HCT116 (cell line): ENCODE data around the gene PGC. TPM values are rescaled to one million over a fixed set of nuclear protein-coding genes. Genes with fewer than 3 reads are reported as not detected.
"Not testable (repeated sequence)": the region's sequence is repeated elsewhere in the genome, so short reads cannot be mapped to it uniquely, and the experiment has no call there.

Source experiments
- ATAC-seq: fragments of 200-7000 bp; cut with Tn5 transposase; 2 replicates; pipeline ENCODE4 v1.9.1; 2020; ENCODE audit warnings: mild to moderate bottlenecking, moderate library complexity
- BruUV-seq: library from RNA; stranded (reverse); fragments of 400-500 nt; replicated peaks from 2 replicates; lab custom pipeline; 2021; lab: Mats Ljungman, UMichigan
- CTCF ChIA-PET: fragments of 300-600 bp; sonication (Branson Sonifier 250); formaldehyde crosslinking; loops from one replicate; lab custom pipeline; 2021; ENCODE audit warnings: antibody characterized with exemption; lab: Charles Lee
- POLR2A ChIA-PET: fragments of 300-600, 350-600 bp; sonication (Branson Sonifier 250); formaldehyde crosslinking; loops from one replicate; lab custom pipeline; 2021; ENCODE audit warnings: antibody characterized with exemption; lab: Charles Lee
- RAD21 ChIA-PET, 2 experiments: fragments of 300-600 bp; sonication (Branson Sonifier 250); formaldehyde crosslinking; loops; one replicate each; lab custom pipeline; 2023; ENCODE audit warnings: low total read pairs in 2 of 2; ENCODE audit not compliant: uncharacterized antibody in 2 of 2, unreplicated experiment in 2 of 2, low non-redundant PET in 1 of 2; lab: Charles Lee
- DNase-seq: peaks from one replicate; pipeline ENCODE4 v3.0.0-alpha.2; 2010; ENCODE audit warnings: low read depth, low spot score
- H2AFZ ChIP-seq: fragments of 200-600 bp; shearing (Covaris generic), sonication (generic); 2 replicates; pipeline ENCODE4 v1.6.1; 2017; ENCODE audit warnings: low read depth, mixed run types, mixed read lengths, antibody characterized with exemption, low read length; ENCODE audit not compliant: poor library complexity, severe bottlenecking
- H3K27ac ChIP-seq: 2 replicates; pipeline ENCODE4 v1.5.1; 2012; ENCODE audit warnings: low read depth, low read length
- H3K27me3 ChIP-seq: fragments of 200-600 bp; sonication (generic); 2 replicates; pipeline ENCODE4 v1.6.1; 2016; ENCODE audit warnings: mixed run types, low read length, mixed read lengths; ENCODE audit not compliant: insufficient read depth
- H3K36me3 ChIP-seq, 2 experiments: fragments of 200-500 bp in 1 of 2; fragments of 200-600 bp in 1 of 2; sonication (Bioruptor generic) in 1 of 2; sonication (generic) in 1 of 2; 2 replicates each; pipeline versions ENCODE4 v1.5.1 to v1.6.1; 2014 to 2016; ENCODE audit warnings: low read length in 2 of 2, inconsistent platforms in 1 of 2, mixed read lengths in 1 of 2, mixed run types in 1 of 2; ENCODE audit not compliant: insufficient read depth in 2 of 2, control insufficient read depth in 1 of 2
- H3K4me1 ChIP-seq, 2 experiments: fragments of 200-600 bp in 1 of 2; sonication (generic) in 1 of 2; 2 replicates each; pipeline versions ENCODE4 v1.5.1 to v1.6.1; 2012 to 2017; ENCODE audit warnings: low read length in 2 of 2, inconsistent platforms in 1 of 2, mild to moderate bottlenecking in 1 of 2, mixed read lengths in 1 of 2, mixed run types in 1 of 2, moderate library complexity in 1 of 2; ENCODE audit not compliant: insufficient read depth in 2 of 2, control insufficient read depth in 1 of 2
- H3K4me2 ChIP-seq: fragments of 200-600 bp; sonication (generic); 2 replicates; pipeline ENCODE4 v1.6.1; 2017; ENCODE audit warnings: mixed run types, low read length, mixed read lengths
- H3K4me3 ChIP-seq, 2 experiments: fragments of 200-600 bp in 1 of 2; sonication (generic) in 1 of 2; replicated peaks in 1 of 2; 2 replicates each; pipeline ENCODE4 v1.5.1; 2011 to 2016; ENCODE audit warnings: low read length in 2 of 2, control low read depth in 1 of 2, low read depth in 1 of 2, mild to moderate bottlenecking in 1 of 2, mixed read lengths in 1 of 2, mixed run types in 1 of 2
- H3K79me2 ChIP-seq: fragments of 200-600 bp; sonication (generic); 2 replicates; pipeline ENCODE4 v1.6.1; 2017; ENCODE audit warnings: mild to moderate bottlenecking, mixed run types, low read length, moderate library complexity, mixed read lengths; ENCODE audit not compliant: insufficient read depth
- H3K9ac ChIP-seq: fragments of 200-600 bp; sonication (generic); 2 replicates; pipeline ENCODE4 v1.6.1; 2016; ENCODE audit warnings: low read length, mixed read lengths
- H3K9me2 ChIP-seq: fragments of 200-600 bp; sonication (generic), shearing (Covaris generic); 2 replicates; pipeline ENCODE4 v1.6.1; 2017; ENCODE audit warnings: mixed run types, mild to moderate bottlenecking, moderate library complexity; ENCODE audit not compliant: insufficient read depth
- H3K9me3 ChIP-seq, 2 experiments: fragments of 200-500 bp in 1 of 2; fragments of 200-600 bp in 1 of 2; sonication (Bioruptor generic) in 1 of 2; sonication (generic) in 1 of 2; 2 replicates each; pipeline ENCODE4 v1.6.1; 2014 to 2017; ENCODE audit warnings: low read length in 2 of 2, mixed read lengths in 2 of 2, inconsistent platforms in 1 of 2, low read depth in 1 of 2, mild to moderate bottlenecking in 1 of 2, mixed run types in 1 of 2, moderate library complexity in 1 of 2; ENCODE audit not compliant: control insufficient read depth in 1 of 2, insufficient read depth in 1 of 2
- H4K20me1 ChIP-seq: fragments of 200-600 bp; sonication (generic), shearing (Covaris generic); 2 replicates; pipeline ENCODE4 v1.6.1; 2017; ENCODE audit warnings: mixed run types, mild to moderate bottlenecking, moderate library complexity; ENCODE audit not compliant: insufficient read depth
- CBX3 ChIP-seq: IDR thresholded peaks from 2 replicates; pipeline ENCODE4 v1.6.1; 2012; ENCODE audit warnings: low read depth
- CEBPB ChIP-seq: IDR thresholded peaks from 2 replicates; pipeline ENCODE4 v1.6.1; 2012; ENCODE audit warnings: low read depth
- EGR1 ChIP-seq: IDR thresholded peaks from 2 replicates; pipeline ENCODE4 v1.6.1; 2012; ENCODE audit warnings: low read depth
- ELF1 ChIP-seq: IDR thresholded peaks from 2 replicates; pipeline ENCODE4 v1.6.1; 2012; ENCODE audit warnings: low read depth, borderline replicate concordance
- EZH2phosphoT487 ChIP-seq: fragments of 200-600 bp; IDR thresholded peaks from 2 replicates; pipeline ENCODE4 v1.6.1; 2018; ENCODE audit warnings: antibody characterized with exemption, borderline replicate concordance
- FOSL1 ChIP-seq: IDR thresholded peaks from 2 replicates; pipeline ENCODE4 v1.6.1; 2012; ENCODE audit warnings: low read depth
- JUND ChIP-seq: IDR thresholded peaks from 2 replicates; pipeline ENCODE4 v1.6.1; 2012
- POLR2AphosphoS5 ChIP-seq: IDR thresholded peaks from 2 replicates; pipeline ENCODE4 v1.6.1; 2011; ENCODE audit warnings: mild to moderate bottlenecking, low read depth, low read length, moderate library complexity
- RAD21 ChIP-seq: IDR thresholded peaks from 2 replicates; pipeline ENCODE4 v1.6.1; 2012; ENCODE audit warnings: low read depth, mild to moderate bottlenecking
- SIN3A ChIP-seq: IDR thresholded peaks from 2 replicates; pipeline ENCODE4 v1.6.1; 2012; ENCODE audit warnings: low read depth
- SP1 ChIP-seq: IDR thresholded peaks from 2 replicates; pipeline ENCODE4 v1.6.1; 2012; ENCODE audit warnings: low read depth
- YY1 ChIP-seq: IDR thresholded peaks from 2 replicates; pipeline ENCODE4 v1.6.1; 2011; ENCODE audit warnings: low read length, low read depth, moderate library complexity, mild to moderate bottlenecking; ENCODE audit not compliant: insufficient replicate concordance; ENCODE audit errors: extremely low read depth
- ZNF274 ChIP-seq: fragments of 200-500 bp; sonication (Bioruptor generic); IDR thresholded peaks from 2 replicates; pipeline ENCODE4 v1.6.1; 2014; ENCODE audit warnings: mild to moderate bottlenecking, low read depth, low read length, inconsistent platforms
- intact Hi-C: fragments of 100-400 bp; cut with micrococcal nuclease; formaldehyde crosslinking; loops from 2 replicates; pipeline ENCODE4 v1.10.0; 2022
- total RNA-seq: library from RNA; stranded (reverse); gene quantifications from one replicate; pipeline ENCODE4 v1.2.1, GENCODE V29; 2021; ENCODE audit not compliant: unreplicated experiment
- TF ChIP-seq, protein P1 (sequence below), 3 experiments: fragments of 200-600 bp in 1 of 3; sonication (generic) in 1 of 3; IDR thresholded peaks in 2 of 3; conservative IDR thresholded peaks in 1 of 3; 2 replicates each; pipeline ENCODE4 v1.5.1; 2012 to 2017; ENCODE audit warnings: low read depth in 2 of 3, low read length in 2 of 3, antibody characterized with exemption in 1 of 3, borderline replicate concordance in 1 of 3, control low read depth in 1 of 3, mild to moderate bottlenecking in 1 of 3, mixed read lengths in 1 of 3, mixed run types in 1 of 3, moderate library complexity in 1 of 3; ENCODE audit not compliant: insufficient read depth in 1 of 3
- TF ChIP-seq, protein P2 (sequence below): IDR thresholded peaks from 2 replicates; pipeline ENCODE4 v1.6.1; 2012; ENCODE audit warnings: low read depth
- TF ChIP-seq, protein P3 (sequence below): IDR thresholded peaks from 2 replicates; pipeline ENCODE4 v1.6.1; 2012

PGC gene
- total RNA-seq, 1 experiment from 2014 or later, result 1.2 TPM

DNA sequence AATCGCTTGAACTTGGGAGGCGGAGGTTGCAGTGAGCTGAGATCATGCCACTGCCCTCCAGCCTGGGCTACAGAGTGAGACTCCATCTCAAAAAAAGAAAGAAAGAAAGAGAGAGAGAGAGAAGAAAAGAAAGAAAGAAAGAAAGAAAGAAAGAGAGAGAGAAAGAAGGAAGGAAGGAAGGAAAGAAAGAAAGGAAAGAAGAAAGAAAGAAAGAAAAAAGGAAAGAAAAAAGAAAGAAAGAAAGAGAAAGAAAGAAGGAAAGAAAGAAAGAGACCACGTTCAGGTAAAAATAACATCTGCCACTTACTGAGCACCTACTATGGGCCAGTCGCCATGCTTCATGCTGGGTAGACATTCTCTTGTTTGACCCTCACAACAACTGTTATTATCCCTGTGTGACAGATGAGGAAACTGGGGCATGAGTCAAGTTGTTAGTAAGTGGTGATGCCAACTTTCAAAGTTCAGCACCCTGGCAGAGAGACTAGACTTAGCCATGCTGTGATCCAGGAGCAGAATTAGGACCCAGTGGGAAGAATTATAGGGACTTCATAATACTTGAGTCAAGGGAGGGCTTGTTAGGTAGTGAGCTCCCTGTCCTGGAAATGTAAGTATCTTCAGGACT is 19.0 kb upstream of the PGC start:
- H3K9me2 ChIP-seq, BruUV-seq: not testable (repeated sequence)

DNA sequence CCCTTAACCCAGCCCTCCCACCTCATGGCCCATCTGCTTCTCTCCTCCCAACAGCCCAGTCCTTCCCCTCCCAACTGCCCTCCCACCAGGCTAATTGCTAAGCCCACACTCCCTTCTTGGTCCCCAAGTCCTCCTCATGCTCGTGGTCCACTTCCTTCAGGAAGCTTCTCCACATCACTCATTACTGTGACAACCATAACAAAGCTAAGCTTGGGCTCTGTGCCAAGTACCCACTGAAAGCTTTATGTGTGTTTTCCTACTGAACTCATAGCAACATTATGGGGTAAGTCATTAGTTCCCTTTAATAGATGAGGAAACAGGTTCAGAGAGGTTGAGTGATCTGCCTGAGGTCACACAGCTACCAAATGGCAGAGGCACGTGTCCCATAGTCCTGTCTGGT is 16.3 kb upstream of the PGC start:
- no peak for ATAC-seq
- Histone ChIP-seq H3K9me2 (no peaks in the 10 kb centered on the region), H3K79me2 (no peaks in the 10 kb centered on the region), H2AFZ (no peak overlapping the region), H3K27ac (no peak overlapping the region), H3K36me3 (no peaks in the 10 kb centered on the region), H3K4me2 (no peak overlapping the region), H3K27me3 (no peaks in the 10 kb centered on the region), H3K4me3 (no peak overlapping the region), H4K20me1 (no peaks in the 10 kb centered on the region), H3K4me1 (peaks cover 4 to 13% of the 10 kb centered on the region in 2 experiments; a peak in 3 of 4 replicates), H3K9ac (no peak overlapping the region), H3K9me3 (no peaks in the 10 kb centered on the region)
- intact Hi-C loops, result no loop called here
- TF ChIP-seq ELF1, result no peak
- no peak for TF ChIP-seq SP1
- TF ChIP-seq FOSL1, result no peak
- no peak for TF ChIP-seq EZH2phosphoT487
- TF ChIP-seq POLR2AphosphoS5, result no peak
- TF ChIP-seq YY1, result no peak
- no peak for TF ChIP-seq EGR1
- TF ChIP-seq, protein P1, sequence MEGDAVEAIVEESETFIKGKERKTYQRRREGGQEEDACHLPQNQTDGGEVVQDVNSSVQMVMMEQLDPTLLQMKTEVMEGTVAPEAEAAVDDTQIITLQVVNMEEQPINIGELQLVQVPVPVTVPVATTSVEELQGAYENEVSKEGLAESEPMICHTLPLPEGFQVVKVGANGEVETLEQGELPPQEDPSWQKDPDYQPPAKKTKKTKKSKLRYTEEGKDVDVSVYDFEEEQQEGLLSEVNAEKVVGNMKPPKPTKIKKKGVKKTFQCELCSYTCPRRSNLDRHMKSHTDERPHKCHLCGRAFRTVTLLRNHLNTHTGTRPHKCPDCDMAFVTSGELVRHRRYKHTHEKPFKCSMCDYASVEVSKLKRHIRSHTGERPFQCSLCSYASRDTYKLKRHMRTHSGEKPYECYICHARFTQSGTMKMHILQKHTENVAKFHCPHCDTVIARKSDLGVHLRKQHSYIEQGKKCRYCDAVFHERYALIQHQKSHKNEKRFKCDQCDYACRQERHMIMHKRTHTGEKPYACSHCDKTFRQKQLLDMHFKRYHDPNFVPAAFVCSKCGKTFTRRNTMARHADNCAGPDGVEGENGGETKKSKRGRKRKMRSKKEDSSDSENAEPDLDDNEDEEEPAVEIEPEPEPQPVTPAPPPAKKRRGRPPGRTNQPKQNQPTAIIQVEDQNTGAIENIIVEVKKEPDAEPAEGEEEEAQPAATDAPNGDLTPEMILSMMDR (IDR thresholded peaks at IDR 0.05 in 2 of 3, conservative IDR thresholded peaks at IDR 0.05 in 1 of 3; ENCODE audit: borderline replicate concordance in 1 of 3, insufficient read depth in 1 of 3, low read depth in 2 of 3, low read length in 2 of 3), result no peak
- TF ChIP-seq, protein P2, sequence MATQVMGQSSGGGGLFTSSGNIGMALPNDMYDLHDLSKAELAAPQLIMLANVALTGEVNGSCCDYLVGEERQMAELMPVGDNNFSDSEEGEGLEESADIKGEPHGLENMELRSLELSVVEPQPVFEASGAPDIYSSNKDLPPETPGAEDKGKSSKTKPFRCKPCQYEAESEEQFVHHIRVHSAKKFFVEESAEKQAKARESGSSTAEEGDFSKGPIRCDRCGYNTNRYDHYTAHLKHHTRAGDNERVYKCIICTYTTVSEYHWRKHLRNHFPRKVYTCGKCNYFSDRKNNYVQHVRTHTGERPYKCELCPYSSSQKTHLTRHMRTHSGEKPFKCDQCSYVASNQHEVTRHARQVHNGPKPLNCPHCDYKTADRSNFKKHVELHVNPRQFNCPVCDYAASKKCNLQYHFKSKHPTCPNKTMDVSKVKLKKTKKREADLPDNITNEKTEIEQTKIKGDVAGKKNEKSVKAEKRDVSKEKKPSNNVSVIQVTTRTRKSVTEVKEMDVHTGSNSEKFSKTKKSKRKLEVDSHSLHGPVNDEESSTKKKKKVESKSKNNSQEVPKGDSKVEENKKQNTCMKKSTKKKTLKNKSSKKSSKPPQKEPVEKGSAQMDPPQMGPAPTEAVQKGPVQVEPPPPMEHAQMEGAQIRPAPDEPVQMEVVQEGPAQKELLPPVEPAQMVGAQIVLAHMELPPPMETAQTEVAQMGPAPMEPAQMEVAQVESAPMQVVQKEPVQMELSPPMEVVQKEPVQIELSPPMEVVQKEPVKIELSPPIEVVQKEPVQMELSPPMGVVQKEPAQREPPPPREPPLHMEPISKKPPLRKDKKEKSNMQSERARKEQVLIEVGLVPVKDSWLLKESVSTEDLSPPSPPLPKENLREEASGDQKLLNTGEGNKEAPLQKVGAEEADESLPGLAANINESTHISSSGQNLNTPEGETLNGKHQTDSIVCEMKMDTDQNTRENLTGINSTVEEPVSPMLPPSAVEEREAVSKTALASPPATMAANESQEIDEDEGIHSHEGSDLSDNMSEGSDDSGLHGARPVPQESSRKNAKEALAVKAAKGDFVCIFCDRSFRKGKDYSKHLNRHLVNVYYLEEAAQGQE, result no peak
- no peak for TF ChIP-seq RAD21
- TF ChIP-seq SIN3A, result no peak
- no peak for TF ChIP-seq CBX3
- no peak for TF ChIP-seq CEBPB
- TF ChIP-seq ZNF274, result no peak
- TF ChIP-seq, protein P3, sequence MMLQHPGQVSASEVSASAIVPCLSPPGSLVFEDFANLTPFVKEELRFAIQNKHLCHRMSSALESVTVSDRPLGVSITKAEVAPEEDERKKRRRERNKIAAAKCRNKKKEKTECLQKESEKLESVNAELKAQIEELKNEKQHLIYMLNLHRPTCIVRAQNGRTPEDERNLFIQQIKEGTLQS, result no peak
- TF ChIP-seq JUND, result no peak
- BruUV-seq, result no TSS peak
- ChIA-PET CTCF (no interaction called here), POLR2A (no interaction called here), RAD21 (no interaction called here)
- no peak for DNase-seq

More for the DNA sequence above, 19.0 kb upstream of the PGC start:
- H2AFZ ChIP-seq, H3K79me2 ChIP-seq, H3K27me3 ChIP-seq, H3K4me2 ChIP-seq, H3K9ac ChIP-seq, intact Hi-C loops, DNase-seq, H3K4me3 ChIP-seq, H4K20me1 ChIP-seq, RAD21 ChIA-PET, ATAC-seq, POLR2A ChIA-PET, H3K36me3 ChIP-seq, H3K9me3 ChIP-seq, H3K27ac ChIP-seq: not testable (repeated sequence)
- CTCF ChIA-PET, result interaction anchor here (1.0 kb wide), 1 partner anchor 10 kb away, joined by 3 read pairs; no protein-coding TSS in a partner anchor
- H3K4me1 ChIP-seq, result peaks cover 8 to 21% of the 10 kb centered on the region in 2 experiments; a peak in 3 of 4 replicates
